Melanocyte of skin (primary cell): Measurements from ENCODE around the gene IL4I1. TPM values are rescaled to one million over a fixed set of nuclear protein-coding genes. Genes with fewer than 3 reads are reported as not detected.

Experiments used
- small RNA-seq, 2 donors: library from RNA; depleted of rRNA; stranded (forward); fragments of <200 nt; gene quantifications; one replicate each; pipeline ENCODE3, GENCODE V24; 2012
- total RNA-seq, 2 donors: library from RNA; depleted of rRNA; stranded (reverse); fragments of >200 nt; gene quantifications; 2 replicates each; pipeline ENCODE4 v1.2.3, GENCODE V29; 2012

IL4I1 gene, protein sequence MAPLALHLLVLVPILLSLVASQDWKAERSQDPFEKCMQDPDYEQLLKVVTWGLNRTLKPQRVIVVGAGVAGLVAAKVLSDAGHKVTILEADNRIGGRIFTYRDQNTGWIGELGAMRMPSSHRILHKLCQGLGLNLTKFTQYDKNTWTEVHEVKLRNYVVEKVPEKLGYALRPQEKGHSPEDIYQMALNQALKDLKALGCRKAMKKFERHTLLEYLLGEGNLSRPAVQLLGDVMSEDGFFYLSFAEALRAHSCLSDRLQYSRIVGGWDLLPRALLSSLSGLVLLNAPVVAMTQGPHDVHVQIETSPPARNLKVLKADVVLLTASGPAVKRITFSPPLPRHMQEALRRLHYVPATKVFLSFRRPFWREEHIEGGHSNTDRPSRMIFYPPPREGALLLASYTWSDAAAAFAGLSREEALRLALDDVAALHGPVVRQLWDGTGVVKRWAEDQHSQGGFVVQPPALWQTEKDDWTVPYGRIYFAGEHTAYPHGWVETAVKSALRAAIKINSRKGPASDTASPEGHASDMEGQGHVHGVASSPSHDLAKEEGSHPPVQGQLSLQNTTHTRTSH
- under 1 TPM; under 0.01 to 1.00 TPM for total RNA-seq

GRCh38 chr19:49896863-49897621 lies at the start of gene IL4I1:
IL4I1 (minus strand) TSS chr19:49896887; CDS start chr19:49896160, 727 bp downstream.

GRCh38 chr19:49929121-49929610 lies 32.5 kb upstream of the IL4I1 start, which contains the start of the genes ATF5 and NUP62:
ATF5 (plus strand) TSS chr19:49929205; CDS start chr19:49930851, 1,646 bp downstream.
NUP62 (minus strand) TSS chr19:49929504; CDS start chr19:49909807, 19,697 bp downstream.

DNA sequence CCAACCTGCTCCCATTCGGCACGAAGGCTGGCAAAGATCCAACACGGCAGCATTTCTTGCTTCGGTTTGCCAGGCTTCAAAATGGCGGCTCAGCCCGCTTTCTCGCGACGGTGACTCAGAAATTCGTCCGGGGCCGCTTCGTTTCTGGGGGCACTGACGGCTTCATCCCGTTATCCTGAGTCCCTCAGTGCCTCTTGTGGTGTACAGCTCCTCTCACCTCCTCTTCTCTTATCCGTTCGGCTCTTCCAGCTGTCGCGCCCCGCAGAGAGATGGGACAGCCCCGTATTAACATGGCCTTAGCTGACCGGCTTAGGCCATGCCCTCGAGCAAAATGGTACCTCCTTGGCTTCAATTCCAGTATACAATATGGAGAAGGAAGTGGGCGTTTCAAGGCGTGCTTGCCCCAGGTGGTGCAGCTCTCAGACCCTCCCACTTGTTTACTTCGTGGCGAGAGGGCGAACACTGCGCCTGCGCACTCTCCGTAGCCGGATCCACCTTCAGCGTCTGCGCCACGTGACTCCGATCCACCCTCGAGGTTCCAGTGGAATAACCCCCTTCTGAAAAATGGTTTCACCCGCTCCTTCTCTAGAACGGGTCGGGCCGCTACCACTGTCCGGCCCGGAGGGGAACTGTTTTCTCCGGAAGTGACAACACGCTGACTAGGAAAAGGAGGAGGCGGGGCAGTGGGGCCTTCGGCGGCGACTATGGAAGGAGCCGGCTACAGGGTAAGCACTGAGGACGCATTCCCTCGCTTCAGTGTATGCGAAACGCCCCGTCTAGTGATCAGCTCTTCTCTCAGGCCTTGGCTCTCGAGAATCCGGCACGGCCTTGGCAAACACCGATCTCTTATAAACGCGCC lies 19.4 kb downstream of the IL4I1 start, which contains the start of the genes AKT1S1 and TBC1D17:
TSS of gene AKT1S1 (minus strand) at position 336 of the 859 bp plus-strand sequence. CDS start 4,060 bp downstream, outside the sequence.
TSS of gene TBC1D17 (plus strand) at position 683 of the 859 bp plus-strand sequence. CDS start at position 705, 22 bp downstream.

GRCh38 chr19:49866933-49867782 lies 29.5 kb downstream of the IL4I1 start, which contains the start of gene PNKP:
PNKP (minus strand) TSS chr19:49867576; CDS start chr19:49867204, 372 bp downstream.

GRCh38 chr19:49850487-49851342 lies 46.0 kb downstream of the IL4I1 start, which contains the start of gene PTOV1:
PTOV1 (plus strand) TSS chr19:49851159.

Small RNA genes lying within 50 kb of the gene (small RNA-seq; reads per million reads assigned to genes)
- gene MIR4749, result 0 reads per million in 2 donors

Other genes with a start within 250 kb of the IL4I1 start
- 10 to 100 TPM; 24.8 to 55.6 TPM for gene IRF3, start 231.0 kb downstream of the IL4I1 start, total RNA-seq
- 10 to 100 TPM in 1 of 2 donors, 1 to 10 TPM in 1; 3.1 to 14.0 TPM for gene BCL2L12, start 231.0 kb downstream of the IL4I1 start, total RNA-seq
- 100 to 1,000 TPM; 195 to 414 TPM for gene PRMT1, start 219.6 kb downstream of the IL4I1 start, total RNA-seq
- under 1 TPM; 0.34 to 1.00 TPM for gene ADM5, start 207.3 kb downstream of the IL4I1 start, total RNA-seq
- 1 to 10 TPM; 2.7 to 4.8 TPM for gene CPT1C, start 205.8 kb downstream of the IL4I1 start, total RNA-seq
- gene TSKS, start 133.6 kb downstream of the IL4I1 start, total RNA-seq, result not detected
- 10 to 100 TPM; 65.7 to 71.6 TPM for gene AP2A1, start 129.9 kb downstream of the IL4I1 start, total RNA-seq
- gene FUZ, start 83.6 kb downstream of the IL4I1 start, total RNA-seq, result 10 to 100 TPM; 21.7 to 28.3 TPM
- gene MED25, start 78.6 kb downstream of the IL4I1 start, total RNA-seq, result 10 to 100 TPM; 16.9 to 19.0 TPM
- 10 to 100 TPM; 37.3 to 44.0 TPM for gene PTOV1, start 45.7 kb downstream of the IL4I1 start, total RNA-seq
- 10 to 100 TPM; 44.3 to 45.1 TPM for gene PNKP, start 29.3 kb downstream of the IL4I1 start, total RNA-seq
- 1 to 10 TPM; 8.3 to 10.0 TPM for gene AKT1S1, start 19.5 kb downstream of the IL4I1 start, total RNA-seq
- 10 to 100 TPM; 11.0 to 18.6 TPM for gene TBC1D17, start 19.2 kb downstream of the IL4I1 start, total RNA-seq
- gene ATF5, start 32.3 kb upstream of the IL4I1 start, total RNA-seq, result 1 to 10 TPM; 6.7 to 8.6 TPM
- 10 to 100 TPM; 37.5 to 65.3 TPM for gene NUP62, start 32.6 kb upstream of the IL4I1 start, total RNA-seq
- gene SIGLEC11, start 64.3 kb upstream of the IL4I1 start, total RNA-seq, result not detected
- 10 to 100 TPM; 29.3 to 37.5 TPM for gene VRK3, start 128.5 kb upstream of the IL4I1 start, total RNA-seq
- gene ZNF473, start 129.1 kb upstream of the IL4I1 start, total RNA-seq, result 1 to 10 TPM; 5.5 to 8.7 TPM